Lower lobe of right lung (tissue), 2 donors: ENCODE measurements around the gene C19orf81. TPM values are rescaled to one million over a fixed set of nuclear protein-coding genes. Genes with fewer than 3 reads are reported as not detected.

Experiments used
- ATAC-seq, 2 donors: fragments of 200-7000 bp; cut with Tn5 transposase; one replicate each; pipeline ENCODE4 v1.9.1; 2020 to 2022; ENCODE audit warnings: mild to moderate bottlenecking in 2 of 2, moderate library complexity in 2 of 2
- DNase-seq: peaks from one replicate; pipeline ENCODE4 v3.0.0-alpha.2; 2020
- H3K27ac ChIP-seq: fragments of 200-600 bp; one replicate; pipeline ENCODE4 v1.8.0; 2022
- H3K27me3 ChIP-seq: fragments of 200-600 bp; one replicate; pipeline ENCODE4 v1.8.0; 2022; ENCODE audit warnings: low read depth
- H3K36me3 ChIP-seq: fragments of 200-600 bp; one replicate; pipeline ENCODE4 v1.8.0; 2022; ENCODE audit warnings: mild to moderate bottlenecking
- H3K4me1 ChIP-seq: fragments of 200-600 bp; one replicate; pipeline ENCODE4 v1.8.0; 2022
- H3K4me3 ChIP-seq: fragments of 200-600 bp; one replicate; pipeline ENCODE4 v1.8.0; 2022; ENCODE audit warnings: mild to moderate bottlenecking
- H3K9me3 ChIP-seq: fragments of 200-600 bp; one replicate; pipeline ENCODE4 v1.8.0; 2022
- CTCF ChIP-seq: fragments of 200-600 bp; IDR thresholded peaks from one replicate; pipeline ENCODE4 v1.8.0; 2022; ENCODE audit warnings: antibody characterized with exemption, mild to moderate bottlenecking
- intact Hi-C: fragments of 100-400 bp; cut with DNase I; formaldehyde crosslinking; loops from one replicate; pipeline ENCODE4 v1.11.0; 2022
- total RNA-seq: library from RNA; stranded (reverse); fragmentation: NEBNext Ultra II Directional; extraction: Animal tissue kit (Norgen Biotek cat#: 25700); gene quantifications from one replicate; pipeline ENCODE4 v1.2.1, GENCODE V29; 2021
- donor health status: DM: no; HTN: yes; CAD: no; lungs with severe emphysema.

C19orf81 gene
- total RNA-seq, 1 donor from 2014 or later: 5.2 TPM

- no peak overlapping the region for H3K4me3 ChIP-seq
- DNase-seq (no peak), ATAC-seq (no peak)
- H3K36me3 ChIP-seq: no peaks in the 10 kb centered on the region
- H3K27ac ChIP-seq: no peak overlapping the region
- H3K4me1 ChIP-seq: peaks cover 10% of the 10 kb centered on the region
- intact Hi-C loops: no loop called here
- no peak for TF ChIP-seq CTCF
- no peaks in the 10 kb centered on the region for H3K9me3 ChIP-seq
- H3K27me3 ChIP-seq: peaks cover 62% of the 10 kb centered on the region
Measured at GRCh38 chr19:50663482-50663790, 14.2 kb downstream of the C19orf81 start.

- no peak for DNase-seq
- Histone ChIP-seq H3K27me3 (peaks cover 60% of the 10 kb centered on the region), H3K27ac (no peak overlapping the region), H3K4me1 (peaks cover 2% of the 10 kb centered on the region), H3K9me3 (no peaks in the 10 kb centered on the region), H3K36me3 (no peaks in the 10 kb centered on the region), H3K4me3 (no peak overlapping the region)
- no peak for ATAC-seq
- TF ChIP-seq CTCF: no peak
- intact Hi-C loops: no loop called here
Measured at GRCh38 chr19:50664204-50664603, 15.0 kb downstream of the C19orf81 start.

GRCh38 chr19:50666346-50667176 is 17.3 kb downstream of the C19orf81 start:
- no peak for TF ChIP-seq CTCF
- Histone ChIP-seq H3K9me3 (no peaks in the 10 kb centered on the region), H3K4me1 (no peaks in the 10 kb centered on the region), H3K27me3 (peaks cover 62% of the 10 kb centered on the region), H3K36me3 (no peaks in the 10 kb centered on the region), H3K4me3 (no peak overlapping the region), H3K27ac (no peak overlapping the region)
- DNase-seq: no peak
- intact Hi-C loops: no loop called here
- ATAC-seq: peak in 1 of 2 donors; percentile 6

GRCh38 chr19:50667177-50667758 is 18.0 kb downstream of the C19orf81 start:
- no peak overlapping the region for H3K27ac ChIP-seq
- no peaks in the 10 kb centered on the region for H3K4me1 ChIP-seq
- no peaks in the 10 kb centered on the region for H3K9me3 ChIP-seq
- DNase-seq: no peak
- intact Hi-C loops: no loop called here
- TF ChIP-seq CTCF: no peak
- H3K4me3 ChIP-seq: no peak overlapping the region
- no peaks in the 10 kb centered on the region for H3K36me3 ChIP-seq
- ATAC-seq: no peak
- peaks cover 63% of the 10 kb centered on the region for H3K27me3 ChIP-seq

- Histone ChIP-seq H3K9me3 (no peaks in the 10 kb centered on the region), H3K36me3 (no peaks in the 10 kb centered on the region), H3K27ac (no peak overlapping the region), H3K4me1 (no peaks in the 10 kb centered on the region), H3K4me3 (no peak overlapping the region), H3K27me3 (peaks cover 67% of the 10 kb centered on the region)
- TF ChIP-seq CTCF: no peak
- DNase-seq: no peak
- ATAC-seq: no peak
- intact Hi-C loops: no loop called here
Measured at GRCh38 chr19:50667759-50668231, 18.6 kb downstream of the C19orf81 start.
